IPS-20b (cell line): Measurements from ENCODE around the gene NOTO.
A peak's percentile ranks its signal among the peaks of the same experiment; 100 is the strongest.

Source experiments
- H3K27ac ChIP-seq: one replicate; pipeline ENCODE4 v1.5.1; 2013; ENCODE audit warnings: low read length
- H3K27me3 ChIP-seq: 2 replicates; pipeline ENCODE4 v1.6.1; 2013; ENCODE audit warnings: mild to moderate bottlenecking, low read length, inconsistent platforms; ENCODE audit not compliant: insufficient read depth
- H3K36me3 ChIP-seq: 2 replicates; pipeline ENCODE4 v1.6.1; 2013; ENCODE audit warnings: low read depth, mild to moderate bottlenecking, inconsistent platforms, low read length, moderate library complexity; ENCODE audit not compliant: insufficient read depth
- H3K4me1 ChIP-seq: 2 replicates; pipeline ENCODE4 v1.6.1; 2013; ENCODE audit warnings: mild to moderate bottlenecking, control low read depth, inconsistent platforms, low read length, moderate library complexity; ENCODE audit not compliant: insufficient read depth
- H3K4me3 ChIP-seq: 2 replicates; pipeline ENCODE4 v1.5.1; 2013; ENCODE audit warnings: mild to moderate bottlenecking, low read length, inconsistent platforms
- H3K9ac ChIP-seq: 2 replicates; pipeline ENCODE4 v1.6.1; 2013; ENCODE audit warnings: low read depth, mild to moderate bottlenecking, inconsistent platforms, low read length, moderate library complexity
- H3K9me3 ChIP-seq: 2 replicates; pipeline ENCODE4 v1.6.1; 2013; ENCODE audit warnings: mild to moderate bottlenecking, low read depth, low read length, inconsistent platforms; ENCODE audit not compliant: insufficient read depth

NOTO gene

DNA sequence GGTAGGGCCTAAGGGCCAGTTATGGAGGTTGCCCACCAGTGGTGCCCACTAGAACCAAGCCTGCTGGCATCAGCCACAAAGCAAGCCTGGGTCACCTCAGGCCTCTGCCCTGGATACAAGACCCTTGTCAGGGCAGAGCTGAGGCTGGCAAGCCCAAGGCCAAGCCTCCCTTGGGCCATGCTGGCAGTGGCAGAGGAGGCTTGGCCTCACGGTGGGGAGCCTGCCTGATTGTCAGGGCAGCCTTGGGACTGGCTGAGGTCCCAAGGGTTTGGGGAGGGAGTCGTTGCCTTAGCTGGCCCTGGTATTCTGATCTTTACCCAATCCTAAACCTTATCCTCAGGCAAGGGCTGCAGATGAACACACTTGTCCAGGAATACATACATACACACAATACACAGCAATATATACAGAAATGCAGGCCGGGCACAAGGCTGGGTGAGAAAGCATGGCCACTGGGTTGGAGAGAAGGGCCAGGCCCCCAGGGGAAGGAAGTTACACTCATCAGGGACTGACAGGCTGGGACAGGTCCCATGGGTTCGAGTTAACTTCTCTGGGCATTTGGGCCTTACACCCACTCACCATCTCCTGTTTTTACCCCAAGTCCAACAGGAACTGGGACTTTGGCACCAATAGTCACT is 52.8 kb downstream of the NOTO start:
- H3K4me1 ChIP-seq = no peaks in the 10 kb centered on the region; the same call in 1 of the 2 replicates
- no peaks in the 10 kb centered on the region for H3K9me3 ChIP-seq
- H3K4me3 ChIP-seq = no peak overlapping the region
- H3K27me3 ChIP-seq = no peaks in the 10 kb centered on the region
- H3K9ac ChIP-seq = no peak overlapping the region
- H3K27ac ChIP-seq = no peak overlapping the region
- H3K36me3 ChIP-seq = peaks cover 58% of the 10 kb centered on the region

- Histone ChIP-seq H3K9me3 (no peaks in the 10 kb centered on the region), H3K4me1 (no peaks in the 10 kb centered on the region; the same call in 1 of the 2 replicates), H3K27ac (no peak overlapping the region), H3K9ac (no peak overlapping the region), H3K36me3 (peaks cover 49% of the 10 kb centered on the region), H3K4me3 (no peak overlapping the region), H3K27me3 (no peaks in the 10 kb centered on the region)
These were observed 53.7 kb downstream of the NOTO start for GRCh38 chr2:73255907-73256617.

DNA sequence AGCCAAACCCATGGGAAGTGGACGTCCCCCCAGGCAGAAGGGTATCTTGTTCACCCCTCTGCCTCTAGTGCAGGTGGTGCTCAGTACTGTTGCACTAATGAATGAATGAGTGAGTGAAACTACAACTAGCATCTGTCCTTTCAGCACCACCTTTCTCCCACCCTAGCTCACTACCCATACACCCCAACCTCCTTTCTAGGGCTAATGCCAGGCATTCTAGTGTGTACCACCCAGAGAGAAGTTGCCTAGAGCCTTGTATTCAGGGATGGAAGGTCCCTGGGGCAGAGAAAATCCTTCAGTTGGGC is 54.2 kb downstream of the NOTO start:
- H3K9ac ChIP-seq = no peak overlapping the region
- H3K9me3 ChIP-seq = no peaks in the 10 kb centered on the region
- no peak overlapping the region for H3K27ac ChIP-seq
- H3K4me3 ChIP-seq = no peak overlapping the region
- H3K27me3 ChIP-seq = no peaks in the 10 kb centered on the region
- H3K4me1 ChIP-seq = no peaks in the 10 kb centered on the region; the same call in 1 of the 2 replicates
- H3K36me3 ChIP-seq = peaks cover 44% of the 10 kb centered on the region

- H3K4me3 ChIP-seq = no peak overlapping the region
- H3K4me1 ChIP-seq = no peaks in the 10 kb centered on the region; the same call in 1 of the 2 replicates
- H3K9ac ChIP-seq = no peak overlapping the region
- H3K27me3 ChIP-seq = no peaks in the 10 kb centered on the region
- no peak overlapping the region for H3K27ac ChIP-seq
- no peaks in the 10 kb centered on the region for H3K9me3 ChIP-seq
- peaks cover 40% of the 10 kb centered on the region for H3K36me3 ChIP-seq
These were observed 54.6 kb downstream of the NOTO start for GRCh38 chr2:73257021-73257420.

GRCh38 chr2:73257425-73258125 is 55.2 kb downstream of the NOTO start:
- Histone ChIP-seq H3K9ac (no peak overlapping the region), H3K36me3 (peaks cover 35% of the 10 kb centered on the region), H3K9me3 (no peaks in the 10 kb centered on the region), H3K4me1 (no peaks in the 10 kb centered on the region; the same call in 1 of the 2 replicates), H3K4me3 (no peak overlapping the region), H3K27me3 (no peaks in the 10 kb centered on the region), H3K27ac (no peak overlapping the region)

- Histone ChIP-seq H3K4me1 (no peaks in the 10 kb centered on the region; the same call in 1 of the 2 replicates), H3K4me3 (no peak overlapping the region), H3K36me3 (peaks cover 32% of the 10 kb centered on the region), H3K9ac (no peak overlapping the region), H3K9me3 (no peaks in the 10 kb centered on the region), H3K27ac (no peak overlapping the region), H3K27me3 (no peaks in the 10 kb centered on the region)
These were observed 56.0 kb downstream of the NOTO start for GRCh38 chr2:73258186-73258912.

DNA sequence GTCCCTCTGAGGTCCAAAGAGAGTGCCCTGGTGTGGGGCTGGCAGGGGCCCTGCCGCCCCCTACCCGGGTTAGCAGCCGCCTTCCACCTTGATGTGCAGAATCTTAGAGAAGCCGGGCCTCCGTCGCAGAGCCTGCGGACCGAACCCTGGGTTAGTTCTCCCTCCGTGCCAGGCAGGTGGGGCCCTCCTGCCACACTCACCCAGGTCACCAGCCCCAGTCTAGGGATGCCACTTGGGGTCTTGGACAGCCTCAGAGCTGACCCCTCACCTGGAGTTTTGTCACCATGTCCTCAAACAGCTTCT is 56.5 kb downstream of the NOTO start:
- no peaks in the 10 kb centered on the region for H3K9me3 ChIP-seq
- H3K27me3 ChIP-seq = no peaks in the 10 kb centered on the region
- H3K4me3 ChIP-seq = no peak overlapping the region
- no peak overlapping the region for H3K9ac ChIP-seq
- peaks cover 26% of the 10 kb centered on the region for H3K36me3 ChIP-seq
- H3K27ac ChIP-seq = no peak overlapping the region
- H3K4me1 ChIP-seq = no peaks in the 10 kb centered on the region; the same call in 1 of the 2 replicates

DNA sequence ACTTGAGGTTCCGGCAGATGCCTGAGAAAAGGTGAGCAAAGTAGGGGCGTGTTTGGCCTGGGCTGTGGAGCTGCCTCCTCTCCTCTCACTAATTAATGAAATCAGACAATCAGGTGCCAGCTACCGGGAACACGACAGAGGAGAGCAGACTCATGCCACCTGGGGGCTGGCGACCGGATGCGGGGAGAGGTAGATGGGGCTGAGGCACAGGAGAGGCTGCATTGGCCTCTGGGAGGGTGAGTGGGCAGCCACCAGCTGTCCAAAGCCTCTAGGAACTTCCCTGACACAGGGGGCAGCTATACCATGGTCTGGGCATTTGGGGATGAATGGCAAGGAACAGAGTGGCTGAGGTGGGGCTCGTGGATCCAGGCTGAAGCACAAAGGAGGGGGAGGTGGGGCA is 56.9 kb downstream of the NOTO start:
- Histone ChIP-seq H3K27me3 (no peaks in the 10 kb centered on the region), H3K9me3 (no peaks in the 10 kb centered on the region), H3K9ac (no peak overlapping the region), H3K27ac (no peak overlapping the region), H3K4me3 (no peak overlapping the region), H3K4me1 (no peaks in the 10 kb centered on the region; the same call in 1 of the 2 replicates), H3K36me3 (peaks cover 22% of the 10 kb centered on the region; the same call in 1 of the 2 replicates)

- no peaks in the 10 kb centered on the region; the same call in 1 of the 2 replicates for H3K4me1 ChIP-seq
- H3K36me3 ChIP-seq = peaks cover 17% of the 10 kb centered on the region; the same call in 1 of the 2 replicates
These were observed 57.4 kb downstream of the NOTO start for GRCh38 chr2:73259704-73260337.

DNA sequence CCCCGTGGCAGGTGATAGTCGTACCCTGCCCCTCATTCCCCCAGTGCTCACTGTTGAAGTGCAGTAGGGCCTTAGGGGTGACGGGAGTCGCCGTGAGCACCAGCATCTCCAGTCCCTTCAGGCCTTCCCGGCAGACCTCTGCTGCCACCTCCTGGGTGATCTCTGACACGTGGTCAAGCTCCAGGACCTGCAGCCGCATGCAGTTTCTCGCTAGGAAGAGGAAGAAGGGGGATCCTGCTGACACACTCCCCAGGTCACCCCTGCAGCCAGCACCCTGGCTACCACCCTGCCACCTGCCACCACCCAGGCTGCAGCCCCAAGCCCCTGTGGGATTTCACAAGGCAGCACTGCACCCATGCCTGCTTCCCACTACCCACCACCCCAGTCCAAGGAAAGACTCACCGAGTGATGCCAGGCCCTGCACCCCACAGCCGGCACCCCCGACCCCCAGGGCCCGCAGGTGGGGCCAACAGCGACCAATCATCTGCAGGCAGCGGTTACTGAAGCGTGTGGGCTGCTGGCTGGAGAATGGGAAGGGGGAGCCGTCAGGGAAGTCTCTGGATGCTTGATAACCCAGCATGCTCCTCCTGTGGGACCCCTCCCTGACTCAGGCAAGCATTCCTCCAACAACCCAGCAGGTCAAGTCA is 58.1 kb downstream of the NOTO start:
- H3K27me3 ChIP-seq = no peaks in the 10 kb centered on the region
- no peaks in the 10 kb centered on the region; the same call in 1 of the 2 replicates for H3K4me1 ChIP-seq
- no peaks in the 10 kb centered on the region for H3K9me3 ChIP-seq
- peak overlapping the region; percentile 32; the same call in 1 of the 2 replicates for H3K9ac ChIP-seq
- peaks cover 17% of the 10 kb centered on the region; the same call in 1 of the 2 replicates for H3K36me3 ChIP-seq
- H3K27ac ChIP-seq = no peak overlapping the region
- H3K4me3 ChIP-seq = no peak overlapping the region

More at GRCh38 chr2:73259704-73260337, 57.4 kb downstream of the NOTO start:
- Histone ChIP-seq H3K27ac (no peak overlapping the region), H3K9ac (no peak overlapping the region), H3K27me3 (no peaks in the 10 kb centered on the region), H3K9me3 (no peaks in the 10 kb centered on the region), H3K4me3 (no peak overlapping the region)
